OCI-LY1 (cell line): ENCODE results near the gene SMARCAL1.

ENCODE experiments used
- H2AFZ ChIP-seq: fragments of 200-600 bp; sonication (generic), shearing (Covaris generic); 2 replicates; pipeline ENCODE4 v1.6.0; 2014; ENCODE audit warnings: antibody characterized with exemption, mild to moderate bottlenecking, low read length
- H3F3A ChIP-seq: fragments of 200-600 bp; sonication (generic), shearing (Covaris generic); 2 replicates; pipeline ENCODE4 v1.6.0; 2014; ENCODE audit warnings: mild to moderate bottlenecking, antibody characterized with exemption, low read length, moderate library complexity; ENCODE audit not compliant: insufficient read depth
- H3K27ac ChIP-seq: fragments of 200-600 bp; sonication (generic); 2 replicates; pipeline ENCODE4 v1.5.1; 2014; ENCODE audit warnings: low read length, mixed run types, mild to moderate bottlenecking, low read depth; ENCODE audit not compliant: poor library complexity, severe bottlenecking
- H3K27me3 ChIP-seq: fragments of 200-600 bp; sonication (generic); 2 replicates; pipeline ENCODE4 v1.6.0; 2014; ENCODE audit warnings: antibody characterized with exemption, mild to moderate bottlenecking, low read length, moderate library complexity; ENCODE audit not compliant: insufficient read depth
- H3K36me3 ChIP-seq: fragments of 200-600 bp; sonication (generic); 2 replicates; pipeline ENCODE4 v1.6.1; 2014; ENCODE audit warnings: mild to moderate bottlenecking, antibody characterized with exemption, low read length, moderate library complexity, mixed read lengths; ENCODE audit not compliant: insufficient read depth
- H3K4me1 ChIP-seq: fragments of 200-600 bp; sonication (generic); 2 replicates; pipeline ENCODE4 v1.5.1; 2014; ENCODE audit warnings: mild to moderate bottlenecking, low read length, moderate library complexity; ENCODE audit not compliant: insufficient read depth, severe bottlenecking
- H3K4me2 ChIP-seq: fragments of 200-600 bp; sonication (generic), shearing (Covaris generic); 2 replicates; pipeline ENCODE4 v1.6.1; 2014; ENCODE audit warnings: low read length
- H3K4me3 ChIP-seq: fragments of 200-600 bp; sonication (generic); 2 replicates; pipeline ENCODE4 v1.5.1; 2014; ENCODE audit warnings: low read length, low read depth, mild to moderate bottlenecking, mixed read lengths; ENCODE audit not compliant: poor library complexity, severe bottlenecking
- H3K79me2 ChIP-seq: fragments of 200-600 bp; shearing (Covaris generic); 2 replicates; pipeline ENCODE4 v1.6.1; 2016; ENCODE audit warnings: mixed run types, low read length, mixed read lengths; ENCODE audit not compliant: insufficient read depth
- H3K9ac ChIP-seq: fragments of 200-600 bp; sonication (generic), shearing (Covaris generic); 2 replicates; pipeline ENCODE4 v1.6.1; 2014; ENCODE audit warnings: mild to moderate bottlenecking, low read length, mixed read lengths
- H3K9me2 ChIP-seq: fragments of 200-600 bp; sonication (generic), shearing (Covaris generic); 2 replicates; pipeline ENCODE4 v1.6.1; 2014; ENCODE audit warnings: low read depth, mild to moderate bottlenecking, low read length, mixed read lengths
- H3K9me3 ChIP-seq: fragments of 200-600 bp; shearing (Covaris generic); 2 replicates; pipeline ENCODE4 v1.6.1; 2014; ENCODE audit warnings: low read length, mixed read lengths
- H4K20me1 ChIP-seq: fragments of 200-600 bp; sonication (generic), shearing (Covaris generic); 2 replicates; pipeline ENCODE4 v1.6.0; 2016; ENCODE audit warnings: mild to moderate bottlenecking, low read length; ENCODE audit not compliant: insufficient read depth
- EZH2 ChIP-seq: fragments of 200-600 bp; sonication (generic), shearing (Covaris generic); IDR thresholded peaks from 2 replicates; pipeline ENCODE4 v1.8.0; 2017; ENCODE audit warnings: borderline replicate concordance, mixed run types, mild to moderate bottlenecking, antibody characterized with exemption, low read length, moderate library complexity, mixed read lengths
- TF ChIP-seq, protein P1 (sequence below): fragments of 200-600 bp; sonication (generic), shearing (Covaris generic); IDR thresholded peaks from 2 replicates; pipeline ENCODE4 v1.5.1; 2017; ENCODE audit warnings: mild to moderate bottlenecking, antibody characterized with exemption, low read length, moderate library complexity, mixed read lengths

Gene SMARCAL1

DNA sequence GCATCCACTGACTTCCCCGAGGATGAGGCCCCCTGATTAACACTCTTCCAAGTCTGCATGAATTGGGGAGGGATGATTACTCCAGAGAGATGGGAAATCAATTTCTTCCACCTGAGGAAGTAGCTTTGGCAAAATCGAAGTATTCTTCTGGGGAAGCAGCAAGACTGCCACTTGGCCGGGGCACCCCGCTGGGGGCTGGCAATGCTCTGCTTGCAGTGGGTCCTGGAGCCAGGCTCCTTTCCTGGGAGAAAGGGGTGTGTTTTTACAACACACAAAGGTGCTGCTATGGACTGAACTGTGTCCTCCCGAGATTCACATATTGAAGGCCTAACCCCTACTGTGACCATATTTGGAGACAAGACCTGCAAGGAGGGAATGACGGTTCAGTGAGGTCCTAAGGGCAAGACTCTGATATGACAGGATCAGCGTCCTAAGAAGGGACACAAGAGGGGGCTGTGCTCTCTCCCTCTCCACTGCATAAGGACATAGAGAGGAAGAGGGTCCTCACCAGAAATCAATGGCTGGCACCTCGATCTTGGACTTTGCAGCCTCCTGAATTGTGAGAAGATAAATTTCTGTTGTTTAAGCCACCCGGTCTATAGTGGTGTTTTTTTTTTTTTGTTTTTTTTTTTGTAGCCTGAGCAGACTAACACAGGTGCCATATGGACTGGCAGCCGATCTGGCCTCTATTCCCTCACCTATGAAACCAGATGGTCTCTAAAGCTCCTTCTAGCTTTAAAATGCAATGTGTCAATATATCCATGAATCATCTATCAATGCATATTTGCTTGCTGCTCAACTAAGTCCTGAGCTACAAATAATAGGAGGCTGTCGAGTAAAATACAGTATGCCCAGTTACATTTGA, 3.6 kb upstream of the SMARCAL1 start:
- no peaks in the 10 kb centered on the region for H3K36me3 ChIP-seq
- H4K20me1 ChIP-seq: no peaks in the 10 kb centered on the region
- H2AFZ ChIP-seq: no peak overlapping the region
- no peaks in the 10 kb centered on the region for H3F3A ChIP-seq
- H3K27ac ChIP-seq: no peak overlapping the region
- no peaks in the 10 kb centered on the region for H3K9me2 ChIP-seq
- H3K4me2 ChIP-seq: no peak overlapping the region
- 0 out of 2 replicates have a peak, but pooled peaks cover 3% of the 10 kb centered on the region for H3K79me2 ChIP-seq
- H3K9ac ChIP-seq: no peak overlapping the region
- no peak overlapping the region for H3K4me3 ChIP-seq
- H3K9me3 ChIP-seq: no peaks in the 10 kb centered on the region
- TF ChIP-seq EZH2: no peak
- TF ChIP-seq, protein P1, sequence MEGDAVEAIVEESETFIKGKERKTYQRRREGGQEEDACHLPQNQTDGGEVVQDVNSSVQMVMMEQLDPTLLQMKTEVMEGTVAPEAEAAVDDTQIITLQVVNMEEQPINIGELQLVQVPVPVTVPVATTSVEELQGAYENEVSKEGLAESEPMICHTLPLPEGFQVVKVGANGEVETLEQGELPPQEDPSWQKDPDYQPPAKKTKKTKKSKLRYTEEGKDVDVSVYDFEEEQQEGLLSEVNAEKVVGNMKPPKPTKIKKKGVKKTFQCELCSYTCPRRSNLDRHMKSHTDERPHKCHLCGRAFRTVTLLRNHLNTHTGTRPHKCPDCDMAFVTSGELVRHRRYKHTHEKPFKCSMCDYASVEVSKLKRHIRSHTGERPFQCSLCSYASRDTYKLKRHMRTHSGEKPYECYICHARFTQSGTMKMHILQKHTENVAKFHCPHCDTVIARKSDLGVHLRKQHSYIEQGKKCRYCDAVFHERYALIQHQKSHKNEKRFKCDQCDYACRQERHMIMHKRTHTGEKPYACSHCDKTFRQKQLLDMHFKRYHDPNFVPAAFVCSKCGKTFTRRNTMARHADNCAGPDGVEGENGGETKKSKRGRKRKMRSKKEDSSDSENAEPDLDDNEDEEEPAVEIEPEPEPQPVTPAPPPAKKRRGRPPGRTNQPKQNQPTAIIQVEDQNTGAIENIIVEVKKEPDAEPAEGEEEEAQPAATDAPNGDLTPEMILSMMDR: peak; percentile 18; the same call in 1 of the 2 replicates
- H3K27me3 ChIP-seq: no peaks in the 10 kb centered on the region; the same call in 1 of the 2 replicates
- peaks cover 14% of the 10 kb centered on the region for H3K4me1 ChIP-seq

DNA sequence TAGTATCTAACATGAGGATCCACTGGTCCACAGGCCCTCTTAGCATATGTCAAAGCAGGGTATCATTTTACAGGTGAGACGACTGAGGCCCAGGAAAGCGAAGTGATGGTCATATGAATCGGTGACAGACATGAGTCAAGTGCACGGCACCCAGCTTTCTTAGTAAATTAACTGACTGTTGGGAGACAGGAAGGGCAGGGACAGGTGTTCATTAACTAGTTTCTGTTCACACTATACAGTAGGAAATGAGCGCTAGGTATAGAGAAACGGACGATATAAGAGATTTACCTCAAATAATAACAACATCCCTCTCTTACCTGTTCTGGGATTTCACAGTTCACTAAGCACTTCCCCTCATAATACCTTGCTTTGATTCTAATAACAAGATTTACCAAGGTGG, 1.7 kb upstream of the SMARCAL1 start:
- Histone ChIP-seq H3K4me1 (peaks cover 18% of the 10 kb centered on the region), H3K27me3 (no peaks in the 10 kb centered on the region; the same call in 1 of the 2 replicates), H4K20me1 (no peaks in the 10 kb centered on the region), H3K27ac (no peak overlapping the region), H3K79me2 (0 out of 2 replicates have a peak, but pooled peaks cover 3% of the 10 kb centered on the region), H3K36me3 (peaks cover 11% of the 10 kb centered on the region; the same call in 1 of the 2 replicates), H3F3A (no peaks in the 10 kb centered on the region), H3K4me2 (no peak overlapping the region), H3K9me3 (no peaks in the 10 kb centered on the region), H3K9ac (no peak overlapping the region), H3K9me2 (no peaks in the 10 kb centered on the region), H2AFZ (no peak overlapping the region), H3K4me3 (no peak overlapping the region)
- TF ChIP-seq EZH2: no peak
- TF ChIP-seq, protein P1: no peak

DNA sequence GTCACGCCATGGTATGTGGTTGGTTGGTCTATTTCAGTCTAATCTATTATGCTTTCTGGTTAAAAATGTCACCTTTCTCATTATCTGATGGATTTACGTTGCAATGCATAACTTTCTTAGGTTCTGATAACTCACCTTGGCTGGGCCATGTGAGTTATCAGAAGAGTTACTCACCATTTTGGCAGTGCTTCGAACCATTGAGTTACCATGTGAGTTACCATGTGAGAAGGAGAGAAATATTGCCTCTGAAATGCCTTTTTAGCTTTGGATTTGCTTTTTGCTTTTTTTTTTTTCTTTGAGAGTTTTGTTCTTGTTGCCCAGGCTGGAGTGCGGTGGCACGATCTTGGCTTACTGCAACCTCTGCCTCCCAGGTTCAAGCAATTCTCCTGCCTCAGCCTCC, 1.6 kb downstream of the SMARCAL1 start:
- no peak overlapping the region; the same call in 1 of the 2 replicates for H3K4me2 ChIP-seq
- TF ChIP-seq, protein P1: no peak
- no peak for TF ChIP-seq EZH2

More for the DNA sequence above, 1.6 kb downstream of the SMARCAL1 start:
- no peak overlapping the region for H2AFZ ChIP-seq
- no peaks in the 10 kb centered on the region for H3K9me2 ChIP-seq
- H4K20me1 ChIP-seq: no peaks in the 10 kb centered on the region
- H3K27me3 ChIP-seq: no peaks in the 10 kb centered on the region
- no peak overlapping the region for H3K27ac ChIP-seq
- 0 out of 2 replicates have a peak, but pooled peaks cover 3% of the 10 kb centered on the region for H3K79me2 ChIP-seq
- no peak overlapping the region for H3K9ac ChIP-seq
- no peak overlapping the region for H3K4me3 ChIP-seq
- no peaks in the 10 kb centered on the region for H3K9me3 ChIP-seq
- H3F3A ChIP-seq: no peaks in the 10 kb centered on the region
- H3K4me1 ChIP-seq: peaks cover 46% of the 10 kb centered on the region
- H3K36me3 ChIP-seq: peaks cover 29% of the 10 kb centered on the region; the same call in 1 of the 2 replicates
